GM12875 (cell line): Measurements from ENCODE around the gene MBNL2.

ENCODE experiments used
- H3K4me3 ChIP-seq: one replicate; pipeline ENCODE4 v1.5.1; 2011; ENCODE audit warnings: low read depth, low read length, control low read depth
- CTCF ChIP-seq: IDR thresholded peaks from 2 replicates; pipeline ENCODE4 v1.5.1; 2011; ENCODE audit warnings: low read depth, mild to moderate bottlenecking, control low read depth, inconsistent platforms, low read length, moderate library complexity, borderline replicate concordance; ENCODE audit not compliant: insufficient read depth

MBNL2 gene

GRCh38 chr13:97263160-97263559 lies 41.0 kb downstream of the MBNL2 start:
- H3K4me3 ChIP-seq: no peak overlapping the region
- no peak for TF ChIP-seq CTCF

- no peak overlapping the region for H3K4me3 ChIP-seq
- no peak for TF ChIP-seq CTCF
Observed at GRCh38 chr13:97264663-97265062, 42.5 kb downstream of the MBNL2 start.

GRCh38 chr13:97266332-97266731 lies 44.2 kb downstream of the MBNL2 start:
- no peak overlapping the region for H3K4me3 ChIP-seq
- TF ChIP-seq CTCF: no peak

- no peak for TF ChIP-seq CTCF
- no peak overlapping the region for H3K4me3 ChIP-seq
Observed at GRCh38 chr13:97266772-97267417, 44.8 kb downstream of the MBNL2 start.

GRCh38 chr13:97267418-97268059 lies 45.4 kb downstream of the MBNL2 start:
- TF ChIP-seq CTCF: no peak
- H3K4me3 ChIP-seq: no peak overlapping the region

GRCh38 chr13:97268772-97269171 lies 46.6 kb downstream of the MBNL2 start:
- TF ChIP-seq CTCF: no peak
- no peak overlapping the region for H3K4me3 ChIP-seq

GRCh38 chr13:97269603-97270002 lies 47.5 kb downstream of the MBNL2 start:
- H3K4me3 ChIP-seq: no peak overlapping the region
- TF ChIP-seq CTCF: no peak
